ENCODE data around the gene SLC16A10. TPM values are rescaled to one million over a fixed set of nuclear protein-coding genes. Genes with fewer than 3 reads are reported as not detected.

SLC16A10 gene
- total RNA-seq, 1 experiment from 2014 or later: 0.05 TPM

DNA sequence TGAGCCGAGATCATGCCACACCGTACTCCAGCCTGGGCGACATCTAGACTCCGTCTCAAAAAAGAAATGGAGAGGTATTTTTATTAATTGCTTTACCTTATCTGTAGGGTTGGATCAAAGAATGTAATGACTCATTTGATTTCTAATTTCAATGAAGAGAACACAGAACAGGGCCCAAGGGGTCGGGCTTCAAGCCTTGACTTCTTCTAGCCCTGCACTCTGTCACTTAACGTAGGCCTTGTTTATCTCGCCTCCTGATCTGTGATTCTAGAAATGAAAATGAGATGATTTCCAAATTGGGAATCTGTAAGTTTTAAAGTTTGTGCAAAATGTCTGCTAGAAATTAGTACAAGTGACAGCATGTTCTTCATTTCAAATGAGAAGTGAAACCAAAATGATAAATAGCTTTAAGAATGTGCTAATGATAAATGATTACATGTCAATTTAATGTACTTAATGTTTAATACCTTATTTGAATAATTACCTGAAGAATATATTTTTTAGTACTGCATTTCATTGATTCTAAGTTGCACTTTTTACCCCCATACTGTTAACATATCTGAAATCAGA, 180.5 kb downstream of the SLC16A10 start:
- POLR2A ChIA-PET: interaction anchor here (0.7 to 1.5 kb wide), 2 partner anchors 9 to 37 kb away, joined by 3 to 5 read pairs; a partner anchor contains a TSS
- BruUV-seq (replicated peaks): no TSS peak
- intact Hi-C loops (cut with micrococcal nuclease): no loop called here
- no peaks in the 10 kb centered on the region for H3K27me3 Mint-ChIP-seq (ENCODE audit: insufficient read depth, unreplicated experiment)
- DNase-seq (ENCODE audit: unreplicated experiment): no peak
- H3K27ac Mint-ChIP-seq (ENCODE audit: low read depth, unreplicated experiment): no peak overlapping the region
- H3K4me3 Mint-ChIP-seq (ENCODE audit: unreplicated experiment): no peak overlapping the region
- TF ChIP-seq, protein P1, sequence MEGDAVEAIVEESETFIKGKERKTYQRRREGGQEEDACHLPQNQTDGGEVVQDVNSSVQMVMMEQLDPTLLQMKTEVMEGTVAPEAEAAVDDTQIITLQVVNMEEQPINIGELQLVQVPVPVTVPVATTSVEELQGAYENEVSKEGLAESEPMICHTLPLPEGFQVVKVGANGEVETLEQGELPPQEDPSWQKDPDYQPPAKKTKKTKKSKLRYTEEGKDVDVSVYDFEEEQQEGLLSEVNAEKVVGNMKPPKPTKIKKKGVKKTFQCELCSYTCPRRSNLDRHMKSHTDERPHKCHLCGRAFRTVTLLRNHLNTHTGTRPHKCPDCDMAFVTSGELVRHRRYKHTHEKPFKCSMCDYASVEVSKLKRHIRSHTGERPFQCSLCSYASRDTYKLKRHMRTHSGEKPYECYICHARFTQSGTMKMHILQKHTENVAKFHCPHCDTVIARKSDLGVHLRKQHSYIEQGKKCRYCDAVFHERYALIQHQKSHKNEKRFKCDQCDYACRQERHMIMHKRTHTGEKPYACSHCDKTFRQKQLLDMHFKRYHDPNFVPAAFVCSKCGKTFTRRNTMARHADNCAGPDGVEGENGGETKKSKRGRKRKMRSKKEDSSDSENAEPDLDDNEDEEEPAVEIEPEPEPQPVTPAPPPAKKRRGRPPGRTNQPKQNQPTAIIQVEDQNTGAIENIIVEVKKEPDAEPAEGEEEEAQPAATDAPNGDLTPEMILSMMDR (IDR thresholded peaks at IDR 0.05; ENCODE audit: unreplicated experiment): no peak
- peaks cover 49% of the 10 kb centered on the region for H3K36me3 Mint-ChIP-seq (ENCODE audit: insufficient read depth, unreplicated experiment)
- H3K9me3 Mint-ChIP-seq (ENCODE audit: unreplicated experiment): no peaks in the 10 kb centered on the region
- CTCF ChIA-PET: interaction anchor here (3.7 kb wide), 1 partner anchor 9 kb away, joined by 22 read pairs; a partner anchor contains a TSS
- H3K4me1 Mint-ChIP-seq (ENCODE audit: insufficient read depth, unreplicated experiment): peaks cover 8% of the 10 kb centered on the region

DNA sequence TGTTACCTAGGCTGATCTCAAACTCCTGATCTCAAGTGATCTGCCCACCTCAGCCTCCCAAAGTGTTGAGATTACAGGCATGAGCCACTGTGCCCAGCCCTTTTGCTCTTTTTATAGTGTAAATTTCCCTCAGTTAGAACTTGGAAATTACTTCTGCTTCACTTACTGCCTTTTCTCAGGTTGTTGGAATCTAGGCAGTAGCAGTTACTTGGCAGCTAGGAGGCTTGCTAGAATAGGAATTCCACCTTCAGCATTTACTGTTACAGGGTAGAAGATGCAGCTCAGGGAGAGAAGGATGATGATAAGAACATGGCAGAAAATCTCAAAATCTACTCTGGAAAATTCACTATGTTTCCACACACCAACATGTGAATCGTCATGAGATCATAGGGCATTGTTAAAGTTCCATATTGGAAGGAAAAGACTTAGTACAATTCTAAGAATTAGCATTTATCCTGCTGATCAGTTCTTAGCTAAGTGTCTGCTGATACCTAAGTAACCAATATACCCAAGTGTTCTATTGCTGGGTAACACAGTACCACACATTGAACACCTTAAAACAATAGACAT, 182.2 kb downstream of the SLC16A10 start:
- CTCF ChIA-PET: interaction anchor here (1.0 to 3.7 kb wide), 2 partner anchors 10 to 258 kb away, joined by 3 to 22 read pairs; a partner anchor contains a TSS
- Mint-ChIP-seq H3K27ac (ENCODE audit: low read depth, unreplicated experiment) (peak overlapping the region; percentile 12), H3K4me1 (ENCODE audit: insufficient read depth, unreplicated experiment) (no peaks in the 10 kb centered on the region), H3K27me3 (ENCODE audit: insufficient read depth, unreplicated experiment) (no peaks in the 10 kb centered on the region), H3K9me3 (ENCODE audit: unreplicated experiment) (peaks cover 6% of the 10 kb centered on the region), H3K4me3 (ENCODE audit: unreplicated experiment) (no peak overlapping the region), H3K36me3 (ENCODE audit: insufficient read depth, unreplicated experiment) (peaks cover 54% of the 10 kb centered on the region)
- TF ChIP-seq, protein P1 (IDR thresholded peaks at IDR 0.05; ENCODE audit: unreplicated experiment): no peak
- intact Hi-C loops (cut with micrococcal nuclease): no loop called here
- POLR2A ChIA-PET: interaction anchor here (0.7 kb wide), 1 partner anchor 1902 kb away, joined by 3 read pairs; no protein-coding TSS in a partner anchor
- no TSS peak for BruUV-seq (replicated peaks)
- DNase-seq (ENCODE audit: unreplicated experiment): no peak

DNA sequence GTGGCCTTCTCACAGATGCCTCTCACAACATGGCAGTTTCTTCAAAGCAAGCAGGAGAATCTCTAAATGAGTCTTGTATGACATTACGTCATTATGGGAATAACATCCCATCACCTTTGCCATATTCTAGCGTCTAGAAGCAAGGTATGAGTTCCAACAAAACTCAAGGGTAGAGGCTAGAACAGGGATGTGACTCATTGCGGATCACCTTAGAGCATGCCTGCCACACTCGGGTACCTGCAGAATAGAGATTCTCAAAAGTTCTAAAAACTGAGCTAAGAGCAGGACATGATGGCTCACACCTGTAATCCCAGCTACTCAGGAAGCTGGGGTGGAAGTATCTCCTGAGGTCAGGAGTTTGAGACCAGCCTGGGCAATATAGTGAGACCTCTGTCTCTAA, 182.8 kb downstream of the SLC16A10 start:
- no peak for DNase-seq (ENCODE audit: unreplicated experiment)
- Mint-ChIP-seq H3K9me3 (ENCODE audit: unreplicated experiment) (peaks cover 10% of the 10 kb centered on the region), H3K27ac (ENCODE audit: low read depth, unreplicated experiment) (no peak overlapping the region), H3K36me3 (ENCODE audit: insufficient read depth, unreplicated experiment) (peaks cover 49% of the 10 kb centered on the region), H3K4me1 (ENCODE audit: insufficient read depth, unreplicated experiment) (no peaks in the 10 kb centered on the region), H3K27me3 (ENCODE audit: insufficient read depth, unreplicated experiment) (no peaks in the 10 kb centered on the region), H3K4me3 (ENCODE audit: unreplicated experiment) (no peak overlapping the region)
- intact Hi-C loops (cut with micrococcal nuclease): no loop called here
- no TSS peak for BruUV-seq (replicated peaks)
- CTCF ChIA-PET: interaction anchor here (0.7 to 3.7 kb wide), 3 partner anchors 11 to 440 kb away, joined by 3 to 22 read pairs (median 4); a partner anchor contains a TSS
- POLR2A ChIA-PET: interaction anchor here (0.6 to 0.7 kb wide), 2 partner anchors 1887 to 1902 kb away, joined by 3 read pairs; no protein-coding TSS in a partner anchor
- TF ChIP-seq, protein P1 (IDR thresholded peaks at IDR 0.05; ENCODE audit: unreplicated experiment): no peak

DNA sequence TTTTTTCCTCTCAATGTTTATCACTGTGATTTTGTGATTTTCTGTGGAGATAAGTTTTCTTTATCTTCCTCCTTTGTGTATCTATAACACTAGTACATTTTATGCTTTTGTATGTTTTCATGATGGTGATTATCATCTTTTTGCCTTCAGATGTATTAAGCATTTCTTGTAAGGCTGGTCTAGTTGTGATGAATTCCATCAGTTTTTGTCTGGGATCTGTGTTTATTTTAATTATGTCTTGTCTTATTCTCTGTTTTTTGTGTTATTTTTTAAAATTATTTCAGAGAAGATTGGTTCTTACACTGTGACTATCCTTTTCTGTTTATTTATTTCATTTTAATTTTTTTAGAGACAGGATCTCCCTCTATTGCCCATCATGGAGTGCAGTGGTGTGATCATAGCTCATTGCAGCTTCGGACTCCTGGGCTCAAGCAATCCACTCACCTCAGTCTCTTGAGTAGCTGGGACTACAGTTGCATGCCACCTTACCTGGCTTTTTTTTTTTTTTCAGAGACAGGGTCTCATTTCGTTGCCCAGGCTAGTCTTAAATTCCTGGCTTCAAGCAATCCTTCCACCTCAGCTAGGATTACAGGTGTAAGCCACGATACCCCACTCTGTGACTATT, 187.4 kb downstream of the SLC16A10 start:
- Mint-ChIP-seq H3K36me3 (ENCODE audit: insufficient read depth, unreplicated experiment) (peaks cover 56% of the 10 kb centered on the region), H3K9me3 (ENCODE audit: unreplicated experiment) (peaks cover 10% of the 10 kb centered on the region), H3K27ac (ENCODE audit: low read depth, unreplicated experiment) (no peak overlapping the region), H3K4me3 (ENCODE audit: unreplicated experiment) (no peak overlapping the region), H3K27me3 (ENCODE audit: insufficient read depth, unreplicated experiment) (no peaks in the 10 kb centered on the region), H3K4me1 (ENCODE audit: insufficient read depth, unreplicated experiment) (no peaks in the 10 kb centered on the region)
- POLR2A ChIA-PET: interaction anchor here (0.6 kb wide), 2 partner anchors 36 to 764 kb away, joined by 3 to 4 read pairs; no protein-coding TSS in a partner anchor
- no peak for DNase-seq (ENCODE audit: unreplicated experiment)
- intact Hi-C loops (cut with micrococcal nuclease): no loop called here
- CTCF ChIA-PET: interaction anchor here (0.7 to 1.9 kb wide), 2 partner anchors 16 to 766 kb away, joined by 4 to 11 read pairs; a partner anchor contains a TSS
- BruUV-seq (replicated peaks): no TSS peak
- TF ChIP-seq, protein P1 (IDR thresholded peaks at IDR 0.05; ENCODE audit: unreplicated experiment): no peak
